ENCODE measurements around the gene ZNF296. TPM values are rescaled to one million over a fixed set of nuclear protein-coding genes. Genes with fewer than 3 reads are reported as not detected.

The ZNF296 gene
- total RNA-seq, 2 experiments from 2014 or later: 1.1 to 1.4 TPM

- H3K4me3 Mint-ChIP-seq: peak within 1 kb of the TSS; percentile 93
- H3K27ac Mint-ChIP-seq: peak within 1 kb of the TSS; percentile 98
- peaks cover 15% of the 10 kb centered on the region for H3K36me3 Mint-ChIP-seq (ENCODE audit: low read depth)
- CTCF ChIA-PET: interaction anchor here (0.7 to 2.7 kb wide), 9 partner anchors 10 to 246 kb away, joined by 3 to 10 read pairs (median 3); partner anchors contain the start of gene GEMIN7
- intact Hi-C loops (cut with micrococcal nuclease): loop anchor here (1.0 to 2.0 kb wide), 4 partner anchors 24 to 203 kb away; partner anchors contain the start of genes BLOC1S3 and TRAPPC6A
- DNase-seq: peak; percentile 95
- peaks cover 2% of the 10 kb centered on the region for H3K9me3 Mint-ChIP-seq
- H3K4me1 Mint-ChIP-seq (ENCODE audit: low read depth): peaks cover 50% of the 10 kb centered on the region
- H3K27me3 Mint-ChIP-seq (ENCODE audit: low read depth): no peaks in the 10 kb centered on the region
These were observed 16.7 kb upstream of the ZNF296 start, which contains the start of gene PPP1R37 for GRCh38 chr19:45092747-45093678. PPP1R37 (plus strand) TSS chr19:45093179; CDS start chr19:45093326, 147 bp downstream.

- H3K27ac Mint-ChIP-seq: peak overlapping the region; percentile 98
- peaks cover 2% of the 10 kb centered on the region for H3K9me3 Mint-ChIP-seq
- H3K4me3 Mint-ChIP-seq: peak overlapping the region; percentile 93
- H3K36me3 Mint-ChIP-seq (ENCODE audit: low read depth): peaks cover 22% of the 10 kb centered on the region
- DNase-seq: peak; percentile 99
- peaks cover 45% of the 10 kb centered on the region for H3K4me1 Mint-ChIP-seq (ENCODE audit: low read depth)
- no peaks in the 10 kb centered on the region for H3K27me3 Mint-ChIP-seq (ENCODE audit: low read depth)
- intact Hi-C loops (cut with micrococcal nuclease): loop anchor here (1.0 kb wide), 2 partner anchors 15 to 136 kb away; partner anchors contain the start of genes CLPTM1 and ZNF296
- CTCF ChIA-PET: interaction anchor here (0.6 to 2.7 kb wide), 9 partner anchors 12 to 248 kb away, joined by 3 to 10 read pairs (median 4); partner anchors contain the start of gene GEMIN7
These were observed 15.0 kb upstream of the ZNF296 start for GRCh38 chr19:45091031-45091923.

GRCh38 chr19:45090606-45091005 is 14.3 kb upstream of the ZNF296 start:
- peaks cover 2% of the 10 kb centered on the region for H3K9me3 Mint-ChIP-seq
- peaks cover 40% of the 10 kb centered on the region for H3K4me1 Mint-ChIP-seq (ENCODE audit: low read depth)
- peaks cover 22% of the 10 kb centered on the region for H3K36me3 Mint-ChIP-seq (ENCODE audit: low read depth)
- CTCF ChIA-PET: interaction anchor here (0.7 kb wide), 1 partner anchor 96 kb away, joined by 3 read pairs; no protein-coding TSS in a partner anchor
- H3K27ac Mint-ChIP-seq: no peak overlapping the region
- intact Hi-C loops (cut with micrococcal nuclease): loop anchor here (1.0 kb wide), 2 partner anchors 14 to 135 kb away; partner anchors contain the start of genes CLPTM1 and ZNF296
- no peaks in the 10 kb centered on the region for H3K27me3 Mint-ChIP-seq (ENCODE audit: low read depth)
- no peak for DNase-seq
- H3K4me3 Mint-ChIP-seq: no peak overlapping the region

- intact Hi-C loops (cut with micrococcal nuclease): no loop called here
- no peak overlapping the region for H3K27ac Mint-ChIP-seq
- CTCF ChIA-PET: interaction anchor here (0.6 to 0.7 kb wide), 2 partner anchors 97 to 124 kb away, joined by 3 read pairs; no protein-coding TSS in a partner anchor
- no peak for DNase-seq
- H3K9me3 Mint-ChIP-seq: peaks cover 2% of the 10 kb centered on the region
- peaks cover 22% of the 10 kb centered on the region for H3K36me3 Mint-ChIP-seq (ENCODE audit: low read depth)
- no peaks in the 10 kb centered on the region for H3K27me3 Mint-ChIP-seq (ENCODE audit: low read depth)
- peaks cover 39% of the 10 kb centered on the region for H3K4me1 Mint-ChIP-seq (ENCODE audit: low read depth)
- no peak overlapping the region for H3K4me3 Mint-ChIP-seq
These were observed 13.8 kb upstream of the ZNF296 start for GRCh38 chr19:45090034-45090433.

- H3K4me1 Mint-ChIP-seq (ENCODE audit: low read depth): peaks cover 23% of the 10 kb centered on the region
- intact Hi-C loops (cut with micrococcal nuclease): no loop called here
- CTCF ChIA-PET: interaction anchor here (1.5 kb wide), 1 partner anchor 30 kb away, joined by 5 read pairs; no protein-coding TSS in a partner anchor
- peak overlapping the region; percentile 5 for H3K4me3 Mint-ChIP-seq
- peaks cover 2% of the 10 kb centered on the region for H3K9me3 Mint-ChIP-seq
- H3K36me3 Mint-ChIP-seq (ENCODE audit: low read depth): peaks cover 25% of the 10 kb centered on the region
- H3K27ac Mint-ChIP-seq: peak overlapping the region; percentile 81
- no peaks in the 10 kb centered on the region for H3K27me3 Mint-ChIP-seq (ENCODE audit: low read depth)
- DNase-seq: peak; percentile 67
These were observed 11.3 kb upstream of the ZNF296 start for GRCh38 chr19:45087531-45087930.

- peaks cover 2% of the 10 kb centered on the region for H3K9me3 Mint-ChIP-seq
- CTCF ChIA-PET: interaction anchor here (1.5 kb wide), 1 partner anchor 31 kb away, joined by 5 read pairs; no protein-coding TSS in a partner anchor
- no peak overlapping the region for H3K27ac Mint-ChIP-seq
- H3K27me3 Mint-ChIP-seq (ENCODE audit: low read depth): no peaks in the 10 kb centered on the region
- peaks cover 32% of the 10 kb centered on the region for H3K4me1 Mint-ChIP-seq (ENCODE audit: low read depth)
- no peak overlapping the region for H3K4me3 Mint-ChIP-seq
- intact Hi-C loops (cut with micrococcal nuclease): no loop called here
- DNase-seq: no peak
- H3K36me3 Mint-ChIP-seq (ENCODE audit: low read depth): peaks cover 31% of the 10 kb centered on the region
These were observed 10.2 kb upstream of the ZNF296 start for GRCh38 chr19:45086480-45086879.

- Mint-ChIP-seq H3K27me3 (ENCODE audit: low read depth) (no peaks in the 10 kb centered on the region), H3K4me3 (no peak overlapping the region), H3K36me3 (ENCODE audit: low read depth) (peaks cover 16% of the 10 kb centered on the region)
These were observed 5.9 kb upstream of the ZNF296 start for GRCh38 chr19:45082170-45082569.

GRCh38 chr19:45079911-45080370 is 3.7 kb upstream of the ZNF296 start:
- H3K27ac Mint-ChIP-seq: peak overlapping the region; percentile 76
- peaks cover 45% of the 10 kb centered on the region for H3K4me1 Mint-ChIP-seq (ENCODE audit: low read depth)
- no peak for DNase-seq
- H3K36me3 Mint-ChIP-seq (ENCODE audit: low read depth): peaks cover 13% of the 10 kb centered on the region
- CTCF ChIA-PET: interaction anchor here (0.6 to 1.2 kb wide), 2 partner anchors 13 to 58 kb away, joined by 3 to 4 read pairs; no protein-coding TSS in a partner anchor
- H3K4me3 Mint-ChIP-seq: peak overlapping the region; percentile 96
- no peaks in the 10 kb centered on the region for H3K9me3 Mint-ChIP-seq
- intact Hi-C loops (cut with micrococcal nuclease): loop anchor here (1.0 to 5.0 kb wide), 4 partner anchors 37 to 97 kb away; partner anchors contain the start of genes BLOC1S3, CLASRP, RELB and TRAPPC6A
- no peaks in the 10 kb centered on the region for H3K27me3 Mint-ChIP-seq (ENCODE audit: low read depth)

More at GRCh38 chr19:45082170-45082569, 5.9 kb upstream of the ZNF296 start:
- Mint-ChIP-seq H3K27ac (no peak overlapping the region), H3K9me3 (no peaks in the 10 kb centered on the region), H3K4me1 (ENCODE audit: low read depth) (peaks cover 44% of the 10 kb centered on the region)
- intact Hi-C loops (cut with micrococcal nuclease): no loop called here
- CTCF ChIA-PET: no interaction called here
- DNase-seq: no peak

GRCh38 chr19:45079063-45079910 is 3.0 kb upstream of the ZNF296 start, which contains the start of gene GEMIN7:
GEMIN7 (plus strand) TSS chr19:45079260; CDS start chr19:45090115, 10,855 bp downstream.
- H3K4me3 Mint-ChIP-seq: peak within 1 kb of the TSS; percentile 96
- peaks cover 13% of the 10 kb centered on the region for H3K36me3 Mint-ChIP-seq (ENCODE audit: low read depth)
- intact Hi-C loops (cut with micrococcal nuclease): loop anchor here (1.0 to 5.0 kb wide), 4 partner anchors 38 to 98 kb away; partner anchors contain the start of genes BLOC1S3, CLASRP, RELB and TRAPPC6A
- H3K4me1 Mint-ChIP-seq (ENCODE audit: low read depth): peaks cover 50% of the 10 kb centered on the region
- DNase-seq: peak; percentile 82
- H3K27me3 Mint-ChIP-seq (ENCODE audit: low read depth): no peaks in the 10 kb centered on the region
- peak within 1 kb of the TSS; percentile 76 for H3K27ac Mint-ChIP-seq
- CTCF ChIA-PET: interaction anchor here (0.6 to 1.2 kb wide), 3 partner anchors 13 to 58 kb away, joined by 3 to 4 read pairs (median 4); no protein-coding TSS in a partner anchor
- no peaks in the 10 kb centered on the region for H3K9me3 Mint-ChIP-seq

- H3K27ac Mint-ChIP-seq: peak overlapping the region; percentile 76
These were observed 2.2 kb upstream of the ZNF296 start for GRCh38 chr19:45078390-45079062.

More at GRCh38 chr19:45078390-45079062, 2.2 kb upstream of the ZNF296 start:
- intact Hi-C loops (cut with micrococcal nuclease): loop anchor here (1.0 to 5.0 kb wide), 4 partner anchors 39 to 99 kb away; partner anchors contain the start of genes BLOC1S3, CLASRP, RELB and TRAPPC6A
- CTCF ChIA-PET: interaction anchor here (1.1 kb wide), 1 partner anchor 14 kb away, joined by 4 read pairs; no protein-coding TSS in a partner anchor
- Mint-ChIP-seq H3K4me3 (peak overlapping the region; percentile 96), H3K27me3 (ENCODE audit: low read depth) (no peaks in the 10 kb centered on the region), H3K4me1 (ENCODE audit: low read depth) (peaks cover 50% of the 10 kb centered on the region), H3K9me3 (no peaks in the 10 kb centered on the region), H3K36me3 (ENCODE audit: low read depth) (peaks cover 13% of the 10 kb centered on the region)
- no peak for DNase-seq

Data from activated naive CD4-positive, alpha-beta T cell treated with anti-CD3 and anti-CD28 coated beads for 36 hours (primary cell).